Heart left ventricle (tissue), 16 donors: ENCODE results near the gene PCGF2. TPM values are rescaled to one million over a fixed set of nuclear protein-coding genes. Genes with fewer than 3 reads are reported as not detected.

ENCODE experiments used
- ATAC-seq, 4 donors: fragments of 200-7000 bp; cut with Tn5 transposase; one replicate each; pipeline ENCODE4 v1.9.1; 2020 to 2022; ENCODE audit warnings: moderate library complexity in 4 of 4, mild to moderate bottlenecking in 3 of 4, moderate number of reproducible peaks in 1 of 4
- DNase-seq, 5 donors: peaks; one replicate each; pipeline ENCODE4 v3.0.0-alpha.2; 2020
- H3K27ac ChIP-seq, 12 donors: fragments of 200-600 bp; sonication (generic) in 4 of 12; one replicate each; pipeline versions ENCODE4 v1.5.0 to v1.8.0; 2016 to 2022; ENCODE audit warnings: mild to moderate bottlenecking in 2 of 12
- H3K27me3 ChIP-seq, 9 donors: fragments of 200-600 bp; sonication (generic) in 2 of 9; one replicate each; pipeline versions ENCODE4 v1.5.1 to v1.8.0; 2016 to 2022; ENCODE audit warnings: mild to moderate bottlenecking in 3 of 9
- H3K36me3 ChIP-seq, 9 donors: fragments of 200-600 bp; sonication (generic) in 2 of 9; one replicate each; pipeline versions ENCODE4 v1.5.0 to v1.8.0; 2018 to 2022; ENCODE audit warnings: mild to moderate bottlenecking in 2 of 9
- H3K4me1 ChIP-seq, 12 donors: fragments of 200-600 bp; sonication (generic) in 4 of 12; one replicate each; pipeline versions ENCODE4 v1.5.0 to v1.8.0; 2016 to 2022; ENCODE audit warnings: mild to moderate bottlenecking in 3 of 12
- H3K4me3 ChIP-seq, 12 donors: fragments of 200-600 bp; sonication (generic) in 4 of 12; one replicate each; pipeline versions ENCODE4 v1.5.0 to v1.8.0; 2017 to 2022; ENCODE audit warnings: mild to moderate bottlenecking in 9 of 12, moderate library complexity in 4 of 12
- H3K9me3 ChIP-seq, 12 donors: fragments of 200-600 bp; sonication (generic) in 4 of 12; one replicate each; pipeline versions ENCODE4 v1.5.0 to v1.8.0; 2016 to 2022; ENCODE audit warnings: mild to moderate bottlenecking in 1 of 12
- CTCF ChIP-seq, 12 donors: fragments of 200-600 bp; sonication (generic) in 4 of 12; IDR thresholded peaks; one replicate each; pipeline versions ENCODE4 v1.5.0 to v1.8.0; 2018 to 2022; ENCODE audit warnings: antibody characterized with exemption in 12 of 12, mild to moderate bottlenecking in 5 of 12
- POLR2A ChIP-seq, 2 donors: fragments of 450-650 bp; IDR thresholded peaks; one replicate each; pipeline ENCODE4 v1.6.1; 2017; ENCODE audit warnings: antibody characterized with exemption in 2 of 2, mild to moderate bottlenecking in 2 of 2, moderate library complexity in 2 of 2
- WGBS, 4 donors: extraction: QIAGEN DNeasy Blood & Tissue Kit in 2 of 4; methylation state at CpG; one replicate each; pipeline versions ENCODE4 v1.1.5 to v1.1.7; 2013 to 2018; 5-methylcytosine and 5-hydroxymethylcytosine counted together
- intact Hi-C, 10 donors: fragments of 100-400 bp; cut with DNase I; formaldehyde crosslinking; loops; one replicate each; pipeline versions ENCODE4 v1.11.1 to v1.14.2; 2022
- polyA plus RNA-seq, 2 donors: library from polyadenylated mRNA; stranded (reverse); fragments of 200-250 nt; gene quantifications; one replicate each; pipeline ENCODE4 v1.2.3, GENCODE V29; 2013
- total RNA-seq, 9 donors: library from RNA; depleted of rRNA in 2 of 9; stranded (reverse); fragments of >200 nt in 2 of 9; fragmentation: NEBNext Ultra II Directional in 3 of 9; extraction: Animal tissue kit (Norgen Biotek cat#: 25700) in 3 of 9; gene quantifications; one replicate each; pipeline versions ENCODE4 v1.1.0 to v1.2.4, GENCODE V29; 2016 to 2023
- donor health status: ischemic (EF 13 %, LVEDD 7.1; RV severe dilation, severe dysfunction).
- donor health status: healthy with polysubstance abuse.
- donor health status: DM: no; HTN: yes; CAD: no.
- donor health status: DM: no; HTN: no; CAD: no.
- donor health status: ischemic (EF 25% LVEDD 6.9; RV normal size, moderate dysfunction).
- donor health status: ischemic (EF 25% LVEDD 5.7; RV mildly dilated, moderate dysfunction).
- donor health status: healthy.
- donor health status: DM: yes; HTN: yes; CAD: no.
- donor health status: ischemic (EF 35%, LVEDD 5.7; RV mildly dilated, moderate dysfunction).
- donor health status: nonischemic (EF 11% LVEDD 7.7; RV severe dilation, severe dysfunction).
- donor health status: DM: yes; HTN: yes; CAD: no.
- donor health status: PGD.
- donor health status: ischemic (EF 29% LVEDD 5.4; RV normal size, mild dysfunction).
- donor health status: nonischemic (EF 23%, LVEDD 6.1; RV moderate dilation, normal function).

Gene PCGF2
- total and polyA plus RNA-seq, 11 donors: 3.8 to 33.6 (median 21.9) TPM

- DNase-seq (peak in 1 of 5 donors; percentile 38), ATAC-seq (no peak)
- TF ChIP-seq CTCF (IDR thresholded peaks at IDR 0.05) (no peak), POLR2A (IDR thresholded peaks at IDR 0.05) (no peak)
- Histone ChIP-seq H3K27me3 (peaks cover 0 to 27% (median 0%) of the 10 kb centered on the region in 9 donors), H3K27ac (peak overlapping the region in 11 of 12 donors; percentile 82 to 99 (median 95)), H3K36me3 (no peaks in the 10 kb centered on the region), H3K9me3 (no peaks in the 10 kb centered on the region), H3K4me1 (peaks cover 5 to 92% (median 61%) of the 10 kb centered on the region in 12 donors), H3K4me3 (peak overlapping the region; percentile 43 to 98 (median 93))
- intact Hi-C loops: no loop called here
- 50 to 63% (median 59%) methylated on average over 8 of the region's 8 CpGs for WGBS, 4 donors
Observed at GRCh38 chr17:38746004-38746848, 1.9 kb downstream of the PCGF2 start.

GRCh38 chr17:38745545-38745944 lies 2.6 kb downstream of the PCGF2 start:
- ATAC-seq (no peak), DNase-seq (peak in 1 of 5 donors; percentile 43)
- no peak for TF ChIP-seq CTCF (IDR thresholded peaks at IDR 0.05)
- TF ChIP-seq POLR2A (IDR thresholded peaks at IDR 0.05): no peak
- intact Hi-C loops: no loop called here
- Histone ChIP-seq H3K27ac (peak overlapping the region in 3 of 12 donors; percentile 11 to 22 (median 19)), H3K9me3 (no peaks in the 10 kb centered on the region), H3K36me3 (no peaks in the 10 kb centered on the region), H3K4me3 (peak overlapping the region in 2 of 12 donors; percentile 2 to 93), H3K4me1 (peaks cover 5 to 88% (median 61%) of the 10 kb centered on the region in 12 donors), H3K27me3 (peaks cover 0 to 26% (median 0%) of the 10 kb centered on the region in 9 donors)
- WGBS, 4 donors: 28 to 47% (median 42%) methylated on average over 2 to 4 of the region's 4 CpGs

GRCh38 chr17:38743556-38744171 lies 4.5 kb downstream of the PCGF2 start:
- no peak for TF ChIP-seq CTCF (IDR thresholded peaks at IDR 0.05)
- no peak for TF ChIP-seq POLR2A (IDR thresholded peaks at IDR 0.05)
- WGBS, 4 donors: 74 to 84% (median 79%) methylated on average over 4 of the region's 4 CpGs
- peaks cover 5 to 70% (median 51%) of the 10 kb centered on the region in 12 donors for H3K4me1 ChIP-seq
- peak overlapping the region in 6 of 12 donors; percentile 0 to 75 (median 38) for H3K27ac ChIP-seq
- H3K36me3 ChIP-seq: peaks cover 0 to 15% (median 13%) of the 10 kb centered on the region in 9 donors
- DNase-seq: peak in 1 of 5 donors; percentile 20
- no peaks in the 10 kb centered on the region for H3K9me3 ChIP-seq
- no peak overlapping the region for H3K4me3 ChIP-seq
- ATAC-seq: no peak
- intact Hi-C loops: loop anchor here in 1 of 10 donors (5.0 kb wide), 1 partner anchor 41 kb away; no protein-coding TSS in a partner anchor
- peaks cover 0 to 11% (median 0%) of the 10 kb centered on the region in 9 donors for H3K27me3 ChIP-seq
